ENCODE data around the gene PLAC8.
A peak's percentile ranks its signal among the peaks of the same experiment; 100 is the strongest.
"Not testable (repeated sequence)": the region's sequence is repeated elsewhere in the genome, so short reads cannot be mapped to it uniquely, and the experiment has no call there.

The PLAC8 gene

DNA sequence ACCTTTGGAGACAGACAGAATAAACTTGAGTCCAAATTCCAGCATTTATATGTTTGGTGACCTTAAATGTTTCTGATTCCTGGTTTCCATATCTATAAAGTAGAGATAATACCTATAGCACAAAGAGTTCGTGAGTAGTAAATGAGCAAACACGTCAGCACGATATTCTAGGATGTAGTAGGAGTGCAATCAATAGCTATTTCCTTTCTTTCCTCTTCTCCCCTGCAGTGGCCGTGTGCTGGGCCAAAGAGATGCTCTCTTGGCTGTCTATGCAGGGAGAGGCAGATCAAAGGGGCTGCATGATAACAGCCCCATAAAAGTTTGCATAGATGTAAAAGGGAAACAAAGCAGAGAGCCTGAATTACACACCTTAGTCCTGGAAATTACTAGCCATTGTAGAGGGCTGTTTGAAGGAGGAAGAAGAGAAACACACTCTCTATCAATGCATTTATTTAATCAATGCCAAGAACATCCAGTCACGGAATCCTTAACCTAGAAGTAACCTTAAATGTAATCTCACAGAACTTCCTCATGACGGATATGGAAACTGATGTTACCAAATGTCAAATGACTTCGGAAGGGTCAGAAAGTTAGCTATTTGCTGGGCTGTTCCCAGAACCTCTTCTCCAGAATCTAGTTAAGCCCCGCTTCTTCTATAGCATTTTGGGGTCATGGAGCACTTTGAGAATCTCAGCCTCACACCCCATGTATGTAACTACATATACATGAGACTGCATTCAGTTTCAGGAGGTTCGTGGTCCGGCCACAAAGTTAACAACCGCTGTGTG, 35.5 kb upstream of the PLAC8 start:
- H4K5ac ChIP-seq (ENCODE audit: low read length): no peak overlapping the region
- no peaks in the 10 kb centered on the region for H3K27me3 ChIP-seq (ENCODE audit: insufficient read depth, low read length, poor library complexity)
- H2BK5ac ChIP-seq (ENCODE audit: low read length): no peak overlapping the region
- no peak overlapping the region for H2BK15ac ChIP-seq (replicated peaks; ENCODE audit: low read depth)
- no peaks in the 10 kb centered on the region for H3K36me3 ChIP-seq (ENCODE audit: control insufficient read depth, insufficient read depth, low read length)
- H3K9ac ChIP-seq (ENCODE audit: low read length): no peak overlapping the region
- no peaks in the 10 kb centered on the region for H3K4me1 ChIP-seq (ENCODE audit: control insufficient read depth, low read depth, low read length)
- no peak overlapping the region for H3K4me3 ChIP-seq (ENCODE audit: low read length)
- H3K79me1 ChIP-seq (ENCODE audit: low read length): no peaks in the 10 kb centered on the region
- no peak overlapping the region for H4K8ac ChIP-seq (ENCODE audit: low read depth, low read length)
- no peak overlapping the region for H2AK5ac ChIP-seq (ENCODE audit: low read length)
- whole genome bisulfite sequencing (ENCODE audit: extremely low coverage, insufficient coverage, low lambda C conversion rate): no CpG with 5 or more reads among the region's 11 CpGs
- no peak overlapping the region for H3K18ac ChIP-seq (ENCODE audit: low read length)
- no peak overlapping the region for H3K27ac ChIP-seq (ENCODE audit: low read depth, low read length)
- no peaks in the 10 kb centered on the region for H3K79me2 ChIP-seq (ENCODE audit: control insufficient read depth, insufficient read depth, low read length)
- no peak overlapping the region for H3K23ac ChIP-seq (ENCODE audit: low read length)
- H3K56ac ChIP-seq (ENCODE audit: low read length): no peak overlapping the region
- H3K4me2 ChIP-seq (ENCODE audit: low read length): no peak overlapping the region
- H2BK120ac ChIP-seq (ENCODE audit: low read depth, low read length): no peak overlapping the region
- DNase-seq: no peak
- H3K4ac ChIP-seq (ENCODE audit: low read depth, low read length): no peak overlapping the region

DNA sequence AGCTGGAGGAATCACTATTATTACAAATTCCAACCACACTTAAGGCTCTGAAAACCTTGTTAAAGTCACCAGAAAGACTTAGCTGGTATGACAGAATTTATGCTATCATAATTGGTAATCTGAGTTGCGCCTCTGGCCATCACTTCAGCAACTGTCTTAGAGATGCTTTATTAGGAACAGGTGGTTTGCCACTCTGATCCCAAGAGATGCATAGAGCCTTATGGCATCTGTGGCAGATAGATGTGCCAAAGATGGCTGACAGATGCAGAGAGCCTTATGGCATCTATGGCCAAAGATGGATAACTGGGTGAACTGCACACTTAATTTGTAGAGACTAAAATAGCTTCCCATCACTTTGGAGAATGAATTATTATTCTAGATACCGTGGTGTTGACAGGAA, 32.3 kb upstream of the PLAC8 start:
- Histone ChIP-seq H3K79me2 (ENCODE audit: control insufficient read depth, insufficient read depth, low read length) (no peaks in the 10 kb centered on the region), H3K27ac (ENCODE audit: low read depth, low read length) (no peak overlapping the region), H2AK5ac (ENCODE audit: low read length) (no peak overlapping the region), H3K9ac (ENCODE audit: low read length) (no peak overlapping the region), H4K5ac (ENCODE audit: low read length) (no peak overlapping the region), H3K27me3 (ENCODE audit: insufficient read depth, low read length, poor library complexity) (no peaks in the 10 kb centered on the region), H3K79me1 (ENCODE audit: low read length) (no peaks in the 10 kb centered on the region), H2BK15ac (replicated peaks; ENCODE audit: low read depth) (no peak overlapping the region), H2BK120ac (ENCODE audit: low read depth, low read length) (no peak overlapping the region), H3K56ac (ENCODE audit: low read length) (no peak overlapping the region), H3K4me1 (ENCODE audit: control insufficient read depth, low read depth, low read length) (no peaks in the 10 kb centered on the region), H3K36me3 (ENCODE audit: control insufficient read depth, insufficient read depth, low read length) (no peaks in the 10 kb centered on the region), H3K23ac (ENCODE audit: low read length) (no peak overlapping the region), H2BK5ac (ENCODE audit: low read length) (no peak overlapping the region), H3K4ac (ENCODE audit: low read depth, low read length) (no peak overlapping the region), H3K4me3 (ENCODE audit: low read length) (no peak overlapping the region), H3K4me2 (ENCODE audit: low read length) (no peak overlapping the region), H4K8ac (ENCODE audit: low read depth, low read length) (no peak overlapping the region), H3K18ac (ENCODE audit: low read length) (no peak overlapping the region)
- DNase-seq: no peak
- no CpG with 5 or more reads among the region's 2 CpGs for WGBS (ENCODE audit: extremely low coverage, insufficient coverage, low lambda C conversion rate)

DNA sequence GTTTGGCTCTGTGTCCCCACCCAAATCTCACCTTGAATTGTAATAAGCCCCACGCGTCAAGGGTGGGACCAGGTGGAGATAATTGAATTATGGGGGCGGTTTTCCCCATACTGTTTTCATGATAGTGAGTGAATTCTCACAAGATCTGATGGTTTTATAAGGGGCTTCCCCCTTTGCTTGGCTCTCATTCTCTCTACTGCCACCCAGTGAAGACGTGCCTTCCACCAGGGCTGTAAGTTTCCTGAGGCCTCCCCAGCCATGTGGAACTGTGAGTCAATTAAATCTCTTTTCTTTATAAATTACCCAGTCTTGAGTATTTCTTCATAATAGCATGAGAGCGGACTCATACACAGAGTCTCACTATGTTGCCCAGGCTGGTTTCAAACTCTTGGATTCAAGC, 31.2 kb upstream of the PLAC8 start:
- not testable (repeated sequence) for H3K27me3 ChIP-seq (ENCODE audit: insufficient read depth, low read length, poor library complexity); H3K4ac ChIP-seq (ENCODE audit: low read depth, low read length); H3K79me1 ChIP-seq (ENCODE audit: low read length); H3K23ac ChIP-seq (ENCODE audit: low read length); H3K36me3 ChIP-seq (ENCODE audit: control insufficient read depth, insufficient read depth, low read length); H3K4me2 ChIP-seq (ENCODE audit: low read length); H2BK15ac ChIP-seq (replicated peaks; ENCODE audit: low read depth); H3K79me2 ChIP-seq (ENCODE audit: control insufficient read depth, insufficient read depth, low read length); H3K9ac ChIP-seq (ENCODE audit: low read length); H3K56ac ChIP-seq (ENCODE audit: low read length); H2BK120ac ChIP-seq (ENCODE audit: low read depth, low read length); H2BK5ac ChIP-seq (ENCODE audit: low read length); H2AK5ac ChIP-seq (ENCODE audit: low read length); H3K4me1 ChIP-seq (ENCODE audit: control insufficient read depth, low read depth, low read length); H4K5ac ChIP-seq (ENCODE audit: low read length); H4K8ac ChIP-seq (ENCODE audit: low read depth, low read length); H3K27ac ChIP-seq (ENCODE audit: low read depth, low read length); H3K4me3 ChIP-seq (ENCODE audit: low read length)
- WGBS (ENCODE audit: extremely low coverage, insufficient coverage, low lambda C conversion rate): no CpG with 5 or more reads among the region's 5 CpGs
- peak; percentile 29 for DNase-seq
- H3K18ac ChIP-seq (ENCODE audit: low read length): peak overlapping the region; percentile 28

DNA sequence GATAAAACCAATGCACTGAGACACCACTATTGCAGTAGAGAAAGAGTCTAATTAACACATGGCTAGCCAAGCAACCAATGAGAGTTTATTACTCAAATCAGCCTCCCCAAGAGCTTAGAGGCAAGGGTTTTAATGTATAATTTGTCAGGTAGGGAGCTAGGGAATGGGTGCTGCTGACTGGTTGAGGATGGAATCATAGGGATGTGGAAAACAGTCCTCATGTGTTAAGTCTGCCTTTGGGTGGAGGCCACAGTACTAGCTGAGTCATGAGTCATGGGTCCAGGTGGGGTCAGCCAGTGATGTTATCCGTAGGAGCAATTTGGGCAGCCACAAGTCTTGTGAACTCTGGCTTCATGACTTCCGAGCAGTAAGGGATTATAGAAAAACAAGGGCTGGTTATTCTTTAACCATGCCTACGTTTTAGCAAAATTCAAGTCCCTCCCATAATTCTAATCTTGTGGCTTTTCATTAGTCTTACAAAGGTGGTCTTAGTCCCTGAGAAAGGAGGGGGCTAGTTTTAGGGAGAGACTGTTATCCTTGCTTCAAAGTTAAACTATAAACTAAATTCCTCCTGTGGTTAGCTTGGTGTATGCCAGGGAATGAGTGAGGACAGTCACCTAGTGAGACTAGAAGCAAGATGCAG, 25.1 kb upstream of the PLAC8 start:
- no peak for DNase-seq
- no peak overlapping the region for H2AK5ac ChIP-seq (ENCODE audit: low read length)
- H2BK120ac ChIP-seq (ENCODE audit: low read depth, low read length): no peak overlapping the region
- no CpG with 5 or more reads among the region's 3 CpGs for WGBS (ENCODE audit: extremely low coverage, insufficient coverage, low lambda C conversion rate)
- no peak overlapping the region for H3K23ac ChIP-seq (ENCODE audit: low read length)
- H2BK5ac ChIP-seq (ENCODE audit: low read length): no peak overlapping the region
- no peaks in the 10 kb centered on the region for H3K79me1 ChIP-seq (ENCODE audit: low read length)
- H3K4me3 ChIP-seq (ENCODE audit: low read length): no peak overlapping the region
- no peak overlapping the region for H3K4me2 ChIP-seq (ENCODE audit: low read length)
- H3K27me3 ChIP-seq (ENCODE audit: insufficient read depth, low read length, poor library complexity): no peaks in the 10 kb centered on the region
- no peak overlapping the region for H4K5ac ChIP-seq (ENCODE audit: low read length)
- no peaks in the 10 kb centered on the region for H3K4me1 ChIP-seq (ENCODE audit: control insufficient read depth, low read depth, low read length)
- no peak overlapping the region for H3K4ac ChIP-seq (ENCODE audit: low read depth, low read length)
- H3K79me2 ChIP-seq (ENCODE audit: control insufficient read depth, insufficient read depth, low read length): no peaks in the 10 kb centered on the region
- H3K36me3 ChIP-seq (ENCODE audit: control insufficient read depth, insufficient read depth, low read length): no peaks in the 10 kb centered on the region
- H4K8ac ChIP-seq (ENCODE audit: low read depth, low read length): no peak overlapping the region
- H3K27ac ChIP-seq (ENCODE audit: low read depth, low read length): no peak overlapping the region
- no peak overlapping the region for H3K18ac ChIP-seq (ENCODE audit: low read length)
- H3K56ac ChIP-seq (ENCODE audit: low read length): no peak overlapping the region
- H3K9ac ChIP-seq (ENCODE audit: low read length): no peak overlapping the region
- H2BK15ac ChIP-seq (replicated peaks; ENCODE audit: low read depth): no peak overlapping the region

DNA sequence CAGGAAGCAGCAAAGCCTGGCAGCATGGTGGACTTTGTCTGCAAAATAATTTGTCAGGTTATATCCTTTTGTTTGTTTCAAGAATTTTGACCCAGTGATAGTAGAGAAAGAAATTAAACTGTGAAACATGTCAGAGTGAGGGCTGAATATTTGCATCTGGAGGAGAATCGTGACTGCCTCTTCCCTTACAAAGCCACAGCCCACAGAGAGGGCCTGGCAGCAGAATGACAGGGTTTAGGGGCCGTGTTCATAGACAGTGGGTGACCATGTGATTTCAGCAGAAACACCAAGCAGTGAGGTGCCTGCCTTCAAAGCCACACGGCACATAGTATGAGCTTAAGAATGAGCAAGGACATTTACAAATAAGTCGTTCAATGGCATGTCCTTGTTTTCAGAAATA, 24.4 kb upstream of the PLAC8 start:
- H2BK120ac ChIP-seq (ENCODE audit: low read depth, low read length): no peak overlapping the region
- no peak overlapping the region for H3K27ac ChIP-seq (ENCODE audit: low read depth, low read length)
- H3K79me2 ChIP-seq (ENCODE audit: control insufficient read depth, insufficient read depth, low read length): no peaks in the 10 kb centered on the region
- H2BK5ac ChIP-seq (ENCODE audit: low read length): no peak overlapping the region
- no peak overlapping the region for H2AK5ac ChIP-seq (ENCODE audit: low read length)
- H4K8ac ChIP-seq (ENCODE audit: low read depth, low read length): no peak overlapping the region
- no peak overlapping the region for H3K4me2 ChIP-seq (ENCODE audit: low read length)
- no peaks in the 10 kb centered on the region for H3K36me3 ChIP-seq (ENCODE audit: control insufficient read depth, insufficient read depth, low read length)
- DNase-seq: no peak
- no peaks in the 10 kb centered on the region for H3K4me1 ChIP-seq (ENCODE audit: control insufficient read depth, low read depth, low read length)
- H2BK15ac ChIP-seq (replicated peaks; ENCODE audit: low read depth): no peak overlapping the region
- H3K18ac ChIP-seq (ENCODE audit: low read length): no peak overlapping the region
- no peak overlapping the region for H3K4me3 ChIP-seq (ENCODE audit: low read length)
- WGBS (ENCODE audit: extremely low coverage, insufficient coverage, low lambda C conversion rate): no CpG with 5 or more reads among the region's 4 CpGs
- no peaks in the 10 kb centered on the region for H3K27me3 ChIP-seq (ENCODE audit: insufficient read depth, low read length, poor library complexity)
- no peak overlapping the region for H3K9ac ChIP-seq (ENCODE audit: low read length)
- no peak overlapping the region for H3K23ac ChIP-seq (ENCODE audit: low read length)
- H4K5ac ChIP-seq (ENCODE audit: low read length): no peak overlapping the region
- H3K56ac ChIP-seq (ENCODE audit: low read length): no peak overlapping the region
- no peak overlapping the region for H3K4ac ChIP-seq (ENCODE audit: low read depth, low read length)
- H3K79me1 ChIP-seq (ENCODE audit: low read length): no peaks in the 10 kb centered on the region

Data from mesendoderm (in vitro differentiated cells).